Gastrocnemius medialis (tissue), 4 donors: ENCODE data around the gene OR1A2. TPM values are rescaled to one million over a fixed set of nuclear protein-coding genes. Genes with fewer than 3 reads are reported as not detected.
"Not testable (repeated sequence)": the region's sequence is repeated elsewhere in the genome, so short reads cannot be mapped to it uniquely, and the experiment has no call there.

ENCODE experiments used
- ATAC-seq, 2 donors: fragments of 150-250 bp; one replicate each; pipeline ENCODE4 v1.9.1; 2016
- DNase-seq, 2 donors: peaks; one replicate each; pipeline ENCODE4 v3.0.0-alpha.2; 2019
- H3K27ac ChIP-seq, 4 donors: fragments of 200-600 bp; sonication (generic); 1 replicate in 1 of 4; 2 replicates in 3 of 4; pipeline ENCODE4 v1.5.1; 2016 to 2018; ENCODE audit warnings: mild to moderate bottlenecking in 2 of 4, moderate library complexity in 1 of 4
- H3K27me3 ChIP-seq, 3 donors: fragments of 200-600 bp; sonication (generic) in 2 of 3; 1 replicate in 1 of 3; 2 replicates in 2 of 3; pipeline versions ENCODE4 v1.5.1 to v1.6.0; 2016 to 2019; ENCODE audit warnings: mild to moderate bottlenecking in 1 of 3, moderate library complexity in 1 of 3
- H3K36me3 ChIP-seq, 2 donors: fragments of 200-600 bp; sonication (generic) in 1 of 2; one replicate each; pipeline ENCODE4 v1.5.1; 2017 to 2018
- H3K4me1 ChIP-seq, 2 donors: fragments of 200-600 bp; sonication (generic) in 1 of 2; one replicate each; pipeline ENCODE4 v1.5.1; 2016 to 2017; ENCODE audit warnings: mild to moderate bottlenecking in 2 of 2
- H3K4me3 ChIP-seq, 4 donors: fragments of 200-600 bp; sonication (generic) in 3 of 4; 1 replicate in 1 of 4; 2 replicates in 3 of 4; pipeline ENCODE4 v1.5.1; 2016 to 2019; ENCODE audit warnings: mild to moderate bottlenecking in 2 of 4
- H3K9me3 ChIP-seq, 3 donors: fragments of 200-600 bp; sonication (generic) in 2 of 3; 1 replicate in 1 of 3; 2 replicates in 2 of 3; pipeline ENCODE4 v1.5.1; 2016 to 2019
- CTCF ChIP-seq, 5 experiments: fragments of 450-650 bp in 3 of 5; fragments of 200-600 bp in 2 of 5; sonication (generic) in 2 of 5; IDR thresholded peaks in 4 of 5; conservative IDR thresholded peaks in 1 of 5; 1 replicate in 4 of 5; 2 replicates in 1 of 5; pipeline ENCODE4 v1.5.1; 2016 to 2019; ENCODE audit warnings: antibody characterized with exemption in 5 of 5, mild to moderate bottlenecking in 3 of 5, moderate library complexity in 3 of 5
- POLR2A ChIP-seq, 2 donors: fragments of 450-650 bp; IDR thresholded peaks; one replicate each; pipeline ENCODE4 v1.6.1; 2017; ENCODE audit warnings: antibody characterized with exemption in 2 of 2, mild to moderate bottlenecking in 2 of 2, moderate library complexity in 2 of 2
- in situ Hi-C, 4 donors: fragments of 200-750 bp; cut with MboI; loops; one replicate each; pipeline versions ENCODE4 v1.15.0 to v1.8.0; 2017; ENCODE audit warnings: low sequenced_read_pairs in 4 of 4
- intact Hi-C: fragments of 100-400 bp; cut with DNase I; formaldehyde crosslinking; loops from one replicate; pipeline ENCODE4 v1.15.1; 2023; ENCODE audit warnings: low total_unique reads
- total RNA-seq, 4 donors: library from RNA; depleted of rRNA; stranded (reverse); fragments of >200 nt; gene quantifications; one replicate each; pipeline versions ENCODE4 v1.1.0 to v1.2.3, GENCODE V29; 2016

Gene OR1A2
- total RNA-seq, 4 donors from 2014 or later: not detected

GRCh38 chr17:3222505-3222904, 25.2 kb downstream of the OR1A2 start:
- no peak for DNase-seq
- ATAC-seq: no peak
- no peaks in the 10 kb centered on the region for H3K27me3 ChIP-seq
- in situ Hi-C loops (no loop called here), intact Hi-C loops (no loop called here)
- TF ChIP-seq CTCF (IDR thresholded peaks at IDR 0.05 in 4 of 5, conservative IDR thresholded peaks at IDR 0.05 in 1 of 5) (no peak), POLR2A (IDR thresholded peaks at IDR 0.05) (no peak)
- H3K4me3 ChIP-seq: no peak overlapping the region
- H3K36me3 ChIP-seq: no peaks in the 10 kb centered on the region
- no peaks in the 10 kb centered on the region for H3K4me1 ChIP-seq
- no peak overlapping the region for H3K27ac ChIP-seq
- no peaks in the 10 kb centered on the region for H3K9me3 ChIP-seq

GRCh38 chr17:3224721-3225352, 27.5 kb downstream of the OR1A2 start:
- H3K27ac ChIP-seq, ATAC-seq, H3K36me3 ChIP-seq, in situ Hi-C loops, H3K4me1 ChIP-seq, H3K9me3 ChIP-seq, intact Hi-C loops, H3K4me3 ChIP-seq, H3K27me3 ChIP-seq, DNase-seq: not testable (repeated sequence)

GRCh38 chr17:3232300-3232699, 35.0 kb downstream of the OR1A2 start:
- H3K9me3 ChIP-seq, DNase-seq, ATAC-seq, intact Hi-C loops, H3K36me3 ChIP-seq, H3K4me1 ChIP-seq, H3K4me3 ChIP-seq, H3K27me3 ChIP-seq, H3K27ac ChIP-seq, in situ Hi-C loops: not testable (repeated sequence)

GRCh38 chr17:3238685-3239084, 41.4 kb downstream of the OR1A2 start:
- DNase-seq, in situ Hi-C loops, H3K9me3 ChIP-seq, intact Hi-C loops, H3K27me3 ChIP-seq, H3K4me1 ChIP-seq, ATAC-seq, H3K4me3 ChIP-seq, H3K36me3 ChIP-seq, H3K27ac ChIP-seq: not testable (repeated sequence)

- H3K4me3 ChIP-seq, in situ Hi-C loops, H3K36me3 ChIP-seq, intact Hi-C loops, H3K27me3 ChIP-seq, H3K9me3 ChIP-seq, H3K4me1 ChIP-seq, ATAC-seq, DNase-seq, H3K27ac ChIP-seq: not testable (repeated sequence)
These were observed 43.7 kb downstream of the OR1A2 start for GRCh38 chr17:3241044-3241443.

GRCh38 chr17:3244841-3245240, 47.5 kb downstream of the OR1A2 start:
- DNase-seq, intact Hi-C loops: not testable (repeated sequence)

More at GRCh38 chr17:3244841-3245240, 47.5 kb downstream of the OR1A2 start:
- H3K27me3 ChIP-seq, H3K4me1 ChIP-seq, H3K9me3 ChIP-seq, H3K4me3 ChIP-seq, in situ Hi-C loops, H3K27ac ChIP-seq, ATAC-seq, H3K36me3 ChIP-seq: not testable (repeated sequence)

Other genes with a start within 250 kb of the OR1A2 start
- not detected for gene OR1D5, start 133.9 kb upstream of the OR1A2 start, total RNA-seq
- gene OR1D2, start 93.1 kb upstream of the OR1A2 start, total RNA-seq: not detected
- gene OR1G1, start 70.0 kb upstream of the OR1A2 start, total RNA-seq: not detected
- not detected for gene OR1A1, start 10.1 kb downstream of the OR1A2 start, total RNA-seq
- gene OR3A1, start 100.8 kb downstream of the OR1A2 start, total RNA-seq: not detected
- gene OR3A2, start 188.8 kb downstream of the OR1A2 start, total RNA-seq: under 1 TPM in 2 of 4 donors, not detected in 2; 0.46 to 0.65 TPM
- gene OR1E1, start 200.9 kb downstream of the OR1A2 start, total RNA-seq: not detected
- not detected for gene OR3A3, start 213.9 kb downstream of the OR1A2 start, total RNA-seq
- under 1 TPM in 1 of 4 donors, not detected in 3; 0.49 TPM for gene OR1E2, start 236.3 kb downstream of the OR1A2 start, total RNA-seq